HFFc6 (cell line): ENCODE measurements around the gene TRMT5. TPM values are rescaled to one million over a fixed set of nuclear protein-coding genes. Genes with fewer than 3 reads are reported as not detected.

Experiments used
- DNase-seq: peaks from one replicate; pipeline ENCODE4 v3.0.0-alpha.2; 2018
- H3K27ac Mint-ChIP-seq: 2 replicates; pipeline ENCODE4 v1.8.0; 2020; ENCODE audit warnings: mild to moderate bottlenecking, mixed read lengths
- H3K27me3 Mint-ChIP-seq: 2 replicates; pipeline ENCODE4 v1.8.0; 2021; ENCODE audit warnings: mild to moderate bottlenecking, moderate library complexity, mixed read lengths; ENCODE audit not compliant: insufficient read depth
- H3K36me3 Mint-ChIP-seq: 2 replicates; pipeline ENCODE4 v1.8.0; 2021; ENCODE audit warnings: low read depth, mixed read lengths
- H3K4me1 Mint-ChIP-seq: 2 replicates; pipeline ENCODE4 v1.8.0; 2020; ENCODE audit warnings: low read depth, mixed read lengths
- H3K4me3 Mint-ChIP-seq: 2 replicates; pipeline ENCODE4 v1.8.0; 2020; ENCODE audit warnings: mild to moderate bottlenecking, moderate library complexity, mixed read lengths
- H3K9me3 Mint-ChIP-seq: 2 replicates; pipeline ENCODE4 v1.8.0; 2020; ENCODE audit warnings: mild to moderate bottlenecking, mixed read lengths
- CTCF ChIP-seq: fragments of 200-600 bp; sonication (generic); IDR thresholded peaks from 2 replicates; pipeline ENCODE4 v1.5.0; 2021; ENCODE audit warnings: antibody characterized with exemption, mild to moderate bottlenecking
- total RNA-seq, 6 experiments: library from RNA; stranded (reverse); fragmentation: NEBNext Ultra II Directional; extraction: Animal tissue kit (Norgen Biotek cat#: 25700); gene quantifications; 2 replicates in 1 of 6; 3 replicates in 5 of 6; pipeline ENCODE4 v1.2.3, GENCODE V29; 2021

TRMT5 gene
- total RNA-seq, 6 experiments from 2014 or later: 12.5 to 17.4 (median 15.3) TPM

- TF ChIP-seq CTCF: no peak
- H3K9me3 Mint-ChIP-seq: no peaks in the 10 kb centered on the region
- DNase-seq: no peak
Measured at GRCh38 chr14:60935319-60935718, 45.6 kb downstream of the TRMT5 start.

GRCh38 chr14:60933920-60934655 is 46.8 kb downstream of the TRMT5 start:
- no peak for DNase-seq
- no peak for TF ChIP-seq CTCF
- Mint-ChIP-seq H3K27ac (no peak overlapping the region), H3K36me3 (peaks cover 10% of the 10 kb centered on the region), H3K27me3 (no peaks in the 10 kb centered on the region), H3K9me3 (no peaks in the 10 kb centered on the region), H3K4me1 (peaks cover 25% of the 10 kb centered on the region), H3K4me3 (no peak overlapping the region)

More at GRCh38 chr14:60935319-60935718, 45.6 kb downstream of the TRMT5 start:
- H3K36me3 Mint-ChIP-seq: peaks cover 10% of the 10 kb centered on the region
- H3K27ac Mint-ChIP-seq: no peak overlapping the region
- H3K27me3 Mint-ChIP-seq: no peaks in the 10 kb centered on the region
- peaks cover 23% of the 10 kb centered on the region for H3K4me1 Mint-ChIP-seq
- H3K4me3 Mint-ChIP-seq: no peak overlapping the region

DNA sequence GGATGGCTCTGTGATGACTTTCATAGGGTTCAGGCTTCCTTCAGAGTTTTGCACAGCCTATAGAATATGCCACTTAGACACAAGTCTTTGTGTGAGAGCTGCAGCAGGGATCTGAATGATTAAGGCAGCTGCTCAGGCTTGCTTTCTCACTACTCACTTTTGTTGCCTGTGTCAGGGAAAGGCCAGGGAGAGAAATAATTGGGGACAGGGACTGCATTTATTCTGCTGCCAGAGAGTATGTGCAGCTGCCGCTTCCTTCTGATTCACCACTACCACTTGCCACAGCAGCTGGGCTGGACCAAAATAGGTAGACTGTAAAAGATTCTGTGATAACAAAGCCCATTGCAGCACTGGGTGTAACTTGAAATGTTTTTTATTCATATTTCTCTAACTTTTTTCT is 49.7 kb downstream of the TRMT5 start:
- H3K36me3 Mint-ChIP-seq: peaks cover 10% of the 10 kb centered on the region
- 0 out of 2 replicates have a peak overlapping the region, but pooled peaks have one; percentile 22 for H3K27ac Mint-ChIP-seq
- peaks cover 25% of the 10 kb centered on the region for H3K4me1 Mint-ChIP-seq
- TF ChIP-seq CTCF: no peak
- no peaks in the 10 kb centered on the region for H3K27me3 Mint-ChIP-seq
- DNase-seq: no peak
- H3K4me3 Mint-ChIP-seq: no peak overlapping the region
- H3K9me3 Mint-ChIP-seq: no peaks in the 10 kb centered on the region

- no peak overlapping the region for H3K4me3 Mint-ChIP-seq
- no peaks in the 10 kb centered on the region for H3K36me3 Mint-ChIP-seq
- peaks cover 16% of the 10 kb centered on the region for H3K4me1 Mint-ChIP-seq
- H3K27ac Mint-ChIP-seq: no peak overlapping the region
- no peak for TF ChIP-seq CTCF
- no peaks in the 10 kb centered on the region for H3K27me3 Mint-ChIP-seq
- no peaks in the 10 kb centered on the region for H3K9me3 Mint-ChIP-seq
- DNase-seq: no peak
Measured at GRCh38 chr14:60926002-60926401, 54.9 kb downstream of the TRMT5 start.

GRCh38 chr14:60925286-60925685 is 55.6 kb downstream of the TRMT5 start:
- Mint-ChIP-seq H3K27ac (no peak overlapping the region), H3K4me1 (peaks cover 9% of the 10 kb centered on the region)
- DNase-seq: no peak

More at GRCh38 chr14:60925286-60925685, 55.6 kb downstream of the TRMT5 start:
- H3K27me3 Mint-ChIP-seq: no peaks in the 10 kb centered on the region
- no peaks in the 10 kb centered on the region for H3K36me3 Mint-ChIP-seq
- no peak for TF ChIP-seq CTCF
- no peak overlapping the region for H3K4me3 Mint-ChIP-seq
- H3K9me3 Mint-ChIP-seq: no peaks in the 10 kb centered on the region
